Measurements from ENCODE around the gene RPH3AL.

- no peak for TF ChIP-seq CTCF (IDR thresholded peaks at IDR 0.05 in 8 of 11, conservative IDR thresholded peaks at IDR 0.05 in 3 of 11)
- no peak for TF ChIP-seq POLR2A (IDR thresholded peaks at IDR 0.05)
- TF ChIP-seq POLR2AphosphoS5 (IDR thresholded peaks at IDR 0.05) = peak in 1 of 3 donors; percentile 17
Measured at GRCh38 chr17:393806-394717, 41.5 kb upstream of the RPH3AL start.
